HCT116 (cell line): Measurements from ENCODE around the gene LHX4.

ENCODE experiments used
- CTCF ChIP-seq, 3 experiments: fragments of 200-600 bp in 1 of 3; sonication (generic) in 1 of 3; IDR thresholded peaks in 2 of 3; conservative IDR thresholded peaks in 1 of 3; 2 replicates each; pipeline ENCODE4 v1.5.1; 2012 to 2017; ENCODE audit warnings: low read depth in 2 of 3, low read length in 2 of 3, antibody characterized with exemption in 1 of 3, borderline replicate concordance in 1 of 3, control low read depth in 1 of 3, mild to moderate bottlenecking in 1 of 3, mixed read lengths in 1 of 3, mixed run types in 1 of 3, moderate library complexity in 1 of 3; ENCODE audit not compliant: insufficient read depth in 1 of 3
- POLR2AphosphoS5 ChIP-seq: IDR thresholded peaks from 2 replicates; pipeline ENCODE4 v1.6.1; 2011; ENCODE audit warnings: mild to moderate bottlenecking, low read depth, low read length, moderate library complexity

DNA sequence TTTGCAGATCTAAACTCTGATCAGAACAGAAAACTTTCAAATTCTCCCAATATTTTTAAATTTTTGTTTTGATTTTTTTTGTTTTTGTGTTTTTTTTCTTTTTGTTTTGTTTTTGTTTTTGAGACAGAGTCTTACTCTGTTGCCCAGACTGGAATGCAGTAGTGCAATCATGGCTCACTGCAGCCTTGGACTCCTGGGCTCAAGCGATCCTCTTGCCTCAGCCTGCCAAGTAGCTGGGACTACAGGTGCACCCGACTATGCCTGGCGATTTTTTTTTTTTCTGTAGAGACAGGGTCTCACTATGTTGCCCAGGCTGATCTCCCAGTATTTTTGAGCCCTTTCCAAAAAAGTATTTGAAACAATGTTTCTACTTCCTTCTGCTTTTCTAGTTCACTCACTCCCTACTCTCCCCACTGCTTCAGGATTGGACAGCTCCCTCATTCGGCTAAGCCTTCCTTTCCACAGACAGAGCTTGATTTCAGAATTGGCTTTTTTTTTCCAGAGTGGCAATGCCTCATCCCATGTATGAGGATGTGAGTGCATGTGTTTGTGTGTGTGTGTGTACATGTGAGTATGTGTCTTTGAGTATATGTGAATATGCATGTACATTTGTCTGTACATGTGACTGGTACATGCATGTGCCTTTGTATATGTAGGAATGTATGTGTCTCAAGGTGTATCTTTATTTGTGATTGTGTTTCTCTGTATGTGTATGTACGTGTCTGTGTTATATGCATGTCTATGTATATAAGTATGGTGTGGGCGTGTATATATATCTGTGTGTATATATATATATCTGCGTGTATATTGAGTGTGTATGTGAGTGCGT lies 11.9 kb downstream of the LHX4 start:
- TF ChIP-seq POLR2AphosphoS5 = no peak
- no peak for TF ChIP-seq CTCF (IDR thresholded peaks at IDR 0.05 in 2 of 3, conservative IDR thresholded peaks at IDR 0.05 in 1 of 3; ENCODE audit: borderline replicate concordance in 1 of 3, insufficient read depth in 1 of 3, low read depth in 2 of 3, low read length in 2 of 3)
